ENCODE results near the gene SLC3A2.
A peak's percentile ranks its signal among the peaks of the same experiment; 100 is the strongest.

The SLC3A2 gene

GRCh38 chr11:62880231-62880802, 379 bp upstream of the SLC3A2 start:
- peak; percentile 96 for DNase-seq (ENCODE audit: low spot score)

- peak; percentile 98 for DNase-seq (ENCODE audit: low spot score)
Observed at GRCh38 chr11:62881579-62882430, 1.1 kb downstream of the SLC3A2 start.

- DNase-seq (ENCODE audit: low spot score) = no peak
Observed at GRCh38 chr11:62882431-62882749, 1.7 kb downstream of the SLC3A2 start.

GRCh38 chr11:62882788-62883501, 2.2 kb downstream of the SLC3A2 start:
- DNase-seq (ENCODE audit: low spot score) = no peak

GRCh38 chr11:62883673-62884072, 3.0 kb downstream of the SLC3A2 start:
- DNase-seq (ENCODE audit: low spot score) = no peak

GRCh38 chr11:62885137-62885750, 4.5 kb downstream of the SLC3A2 start:
- DNase-seq (ENCODE audit: low spot score) = no peak

- DNase-seq (ENCODE audit: low spot score) = no peak
Observed at GRCh38 chr11:62888406-62888805, 7.7 kb downstream of the SLC3A2 start.

- DNase-seq (ENCODE audit: low spot score) = no peak
Observed at GRCh38 chr11:62889126-62889483, 8.4 kb downstream of the SLC3A2 start.

GRCh38 chr11:62889484-62890437, 9.1 kb downstream of the SLC3A2 start:
- peak; percentile 82 for DNase-seq (ENCODE audit: low spot score)

- DNase-seq (ENCODE audit: low spot score) = no peak
Observed at GRCh38 chr11:62892077-62892922, 11.6 kb downstream of the SLC3A2 start.

GRCh38 chr11:62895501-62895900, 14.8 kb downstream of the SLC3A2 start:
- DNase-seq (ENCODE audit: low spot score) = no peak

- DNase-seq (ENCODE audit: low spot score) = no peak
Observed at GRCh38 chr11:62896049-62896448, 15.4 kb downstream of the SLC3A2 start.

- no peak for DNase-seq (ENCODE audit: low spot score)
Observed at GRCh38 chr11:62897311-62897710, 16.6 kb downstream of the SLC3A2 start.

GRCh38 chr11:62898027-62898426, 17.3 kb downstream of the SLC3A2 start:
- DNase-seq (ENCODE audit: low spot score) = no peak

GRCh38 chr11:62902932-62903331, 22.2 kb downstream of the SLC3A2 start:
- no peak for DNase-seq (ENCODE audit: low spot score)

GRCh38 chr11:62905296-62905695, 24.6 kb downstream of the SLC3A2 start:
- no peak for DNase-seq (ENCODE audit: low spot score)

- peak; percentile 76 for DNase-seq (ENCODE audit: low spot score)
Observed at GRCh38 chr11:62905927-62906531, 25.3 kb downstream of the SLC3A2 start.

- no peak for DNase-seq (ENCODE audit: low spot score)
Observed at GRCh38 chr11:62908468-62909072, 27.9 kb downstream of the SLC3A2 start.

- DNase-seq (ENCODE audit: low spot score) = no peak
Observed at GRCh38 chr11:62909107-62909894, 28.6 kb downstream of the SLC3A2 start.

Measured in RKO (cell line).